NT2/D1 (cell line): ENCODE measurements around the gene TMIE.

ENCODE experiments used
- DNase-seq: peaks from one replicate; pipeline ENCODE4 v3.0.0-alpha.2; 2011; ENCODE audit warnings: low read depth, low spot score
- H3K27me3 ChIP-seq: 2 replicates; pipeline ENCODE4 v1.6.0; 2011; ENCODE audit warnings: mild to moderate bottlenecking; ENCODE audit not compliant: insufficient read length, insufficient read depth
- H3K36me3 ChIP-seq: 2 replicates; pipeline ENCODE4 v1.6.1; 2011; ENCODE audit warnings: mild to moderate bottlenecking, low read length, mixed read lengths; ENCODE audit not compliant: insufficient read depth, insufficient read length
- H3K4me1 ChIP-seq: 2 replicates; pipeline ENCODE4 v1.5.1; 2011; ENCODE audit not compliant: insufficient read depth, insufficient read length
- H3K4me3 ChIP-seq: 2 replicates; pipeline ENCODE4 v1.5.1; 2011; ENCODE audit warnings: low read depth; ENCODE audit not compliant: insufficient read length
- H3K9ac ChIP-seq: 2 replicates; pipeline ENCODE4 v1.6.0; 2011; ENCODE audit warnings: low read depth; ENCODE audit not compliant: insufficient read length
- H3K9me3 ChIP-seq: 2 replicates; pipeline ENCODE4 v1.5.1; 2011; ENCODE audit warnings: mild to moderate bottlenecking, low read length; ENCODE audit not compliant: insufficient read depth
- SUZ12 ChIP-seq: IDR thresholded peaks from 2 replicates; pipeline ENCODE4 v1.6.1; 2011; ENCODE audit not compliant: insufficient read length, insufficient read depth; ENCODE audit errors: extremely low read depth
- YY1 ChIP-seq: IDR thresholded peaks from 2 replicates; pipeline ENCODE4 v1.6.1; 2011; ENCODE audit not compliant: insufficient read length, insufficient read depth
- ZNF274 ChIP-seq: IDR thresholded peaks from 2 replicates; pipeline ENCODE4 v1.6.1; 2011; ENCODE audit warnings: mild to moderate bottlenecking, low read depth, low read length

TMIE gene, protein sequence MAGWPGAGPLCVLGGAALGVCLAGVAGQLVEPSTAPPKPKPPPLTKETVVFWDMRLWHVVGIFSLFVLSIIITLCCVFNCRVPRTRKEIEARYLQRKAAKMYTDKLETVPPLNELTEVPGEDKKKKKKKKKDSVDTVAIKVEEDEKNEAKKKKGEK

DNA sequence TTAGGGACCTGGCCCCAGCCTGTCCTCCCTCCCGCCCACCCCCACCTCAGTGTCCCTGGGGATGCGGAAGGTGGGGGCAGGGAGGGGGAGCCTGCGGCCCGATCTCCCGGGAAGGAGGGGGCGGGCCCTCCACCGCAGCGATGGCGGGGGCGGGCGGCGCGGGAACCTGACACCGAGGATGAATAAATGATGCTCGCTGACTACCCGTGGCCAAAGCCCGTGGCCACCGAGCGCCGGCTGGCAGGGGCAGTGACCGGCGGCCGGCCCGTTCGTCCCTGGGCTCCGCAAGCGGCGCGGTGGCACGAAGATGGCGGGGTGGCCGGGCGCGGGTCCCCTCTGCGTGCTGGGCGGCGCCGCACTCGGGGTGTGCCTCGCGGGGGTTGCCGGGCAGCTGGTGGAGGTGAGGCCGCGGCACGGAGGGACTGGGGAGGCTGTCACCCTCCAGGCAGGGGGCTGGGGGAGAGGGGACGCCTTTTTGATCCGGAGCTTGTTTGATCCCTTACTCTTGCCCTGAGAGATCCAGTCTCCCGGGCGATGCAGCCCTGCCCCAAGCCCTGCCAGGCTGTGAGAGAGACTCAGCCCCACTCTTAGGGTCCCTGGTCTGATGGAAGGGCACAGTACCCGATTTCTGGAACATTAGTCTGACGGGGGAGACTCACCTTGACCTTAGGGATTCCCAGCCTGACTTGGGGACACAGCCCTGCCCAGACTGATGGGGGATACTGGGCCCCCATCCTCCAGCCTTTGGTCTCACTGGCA is at the start of gene TMIE:
Gene TMIE, plus strand, starts transcription at position 212 of the 759 bp plus-strand sequence. Its CDS starts 96 bp downstream, at position 308.
- Histone ChIP-seq H3K9me3 (no peaks in the 10 kb centered on the region), H3K36me3 (no peaks in the 10 kb centered on the region), H3K27me3 (peaks cover 34% of the 10 kb centered on the region), H3K4me1 (peaks cover 27% of the 10 kb centered on the region), H3K9ac (peak within 1 kb of the TSS; percentile 52), H3K4me3 (peak within 1 kb of the TSS; percentile 23)
- DNase-seq, result no peak
- no peak for TF ChIP-seq ZNF274
- no peak for TF ChIP-seq YY1
- no peak for TF ChIP-seq SUZ12

DNA sequence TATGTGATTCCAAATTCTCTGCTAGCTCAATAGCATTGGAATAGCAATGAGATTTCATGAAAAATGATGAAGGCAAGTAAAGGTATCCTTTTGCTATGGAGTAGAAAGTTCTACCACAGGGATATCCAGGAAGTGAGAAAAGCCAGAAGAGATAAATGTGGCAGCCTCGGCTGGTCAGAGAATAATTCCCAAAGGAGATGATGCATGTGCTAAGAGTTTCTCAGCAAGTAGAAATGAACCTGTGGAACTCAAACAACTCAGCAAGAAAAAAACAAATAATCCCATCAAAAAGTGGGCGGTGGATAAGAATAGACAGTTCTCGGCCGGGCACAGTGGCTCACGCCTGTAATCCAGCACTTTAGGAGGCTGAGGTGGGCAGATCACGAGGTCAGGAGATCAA is 45.9 kb upstream of the TMIE start:
- peaks cover 8% of the 10 kb centered on the region for H3K4me1 ChIP-seq
- H3K9me3 ChIP-seq, result peaks cover 14% of the 10 kb centered on the region; the same call in 1 of the 2 replicates
- H3K36me3 ChIP-seq, result no peaks in the 10 kb centered on the region
- no peak overlapping the region for H3K4me3 ChIP-seq
- no peak overlapping the region for H3K9ac ChIP-seq
- TF ChIP-seq YY1 (no peak), SUZ12 (no peak), ZNF274 (no peak)
- H3K27me3 ChIP-seq, result no peaks in the 10 kb centered on the region
- DNase-seq, result no peak

DNA sequence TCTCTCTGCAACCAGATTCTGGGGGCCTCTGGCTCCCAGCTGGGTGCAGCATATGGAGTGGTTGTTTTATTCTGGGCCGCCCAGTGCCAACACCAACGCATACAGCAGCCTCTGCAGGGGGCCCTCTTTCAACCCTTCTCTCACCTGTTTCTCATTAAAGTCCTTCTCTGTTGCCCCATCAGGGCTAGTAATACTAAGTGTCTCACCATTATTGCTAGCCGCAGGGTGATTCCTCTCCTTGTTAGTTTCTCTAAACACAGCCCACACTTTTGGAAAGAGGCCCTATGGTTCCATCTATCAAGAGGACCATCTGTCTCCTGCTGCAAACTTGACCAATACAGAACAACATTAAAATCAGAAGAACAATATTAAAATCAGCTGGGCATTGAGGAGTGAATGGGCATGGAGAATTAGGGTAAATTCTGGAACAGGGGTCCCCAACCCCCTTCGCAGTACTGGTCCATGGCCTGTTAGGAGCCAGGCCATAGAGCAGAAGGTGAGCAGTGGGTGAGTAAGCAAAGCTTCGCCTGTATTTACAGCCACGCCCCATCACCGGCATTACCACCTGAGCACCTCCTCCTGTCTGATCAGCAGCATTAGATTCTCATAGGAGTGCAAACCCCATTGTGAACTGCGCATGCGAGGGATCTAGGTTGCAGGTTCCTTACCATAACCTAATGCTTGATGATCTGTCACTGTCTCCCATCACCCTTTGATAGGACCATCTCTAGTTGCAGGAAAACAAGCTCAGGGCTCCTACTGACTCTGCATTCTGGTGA is 44.2 kb upstream of the TMIE start:
- Histone ChIP-seq H3K4me1 (peaks cover 16% of the 10 kb centered on the region), H3K36me3 (no peaks in the 10 kb centered on the region), H3K4me3 (no peak overlapping the region), H3K9me3 (peaks cover 9% of the 10 kb centered on the region; the same call in 1 of the 2 replicates), H3K27me3 (no peaks in the 10 kb centered on the region), H3K9ac (no peak overlapping the region)
- no peak for TF ChIP-seq SUZ12
- TF ChIP-seq ZNF274, result no peak
- no peak for TF ChIP-seq YY1
- DNase-seq, result no peak

DNA sequence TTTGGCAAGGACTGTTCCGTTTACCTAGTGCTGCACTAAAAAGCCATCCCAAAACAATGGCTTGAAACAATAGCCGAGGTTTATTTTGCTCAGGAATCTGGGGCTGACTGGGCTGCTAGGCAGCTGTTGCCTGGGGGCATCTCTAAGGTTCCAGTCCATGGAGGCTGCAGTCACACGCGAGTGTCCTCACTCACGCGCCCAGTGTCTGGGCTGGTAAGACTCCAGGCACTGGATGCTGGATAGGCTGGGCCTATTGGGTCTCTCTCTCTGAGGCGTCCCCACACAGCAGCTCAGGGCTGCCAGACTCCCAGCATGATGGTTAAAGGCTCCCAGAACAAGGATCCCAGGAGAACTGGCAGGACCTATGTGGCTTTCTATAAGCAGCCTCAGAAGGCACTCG is 41.9 kb upstream of the TMIE start:
- Histone ChIP-seq H3K36me3 (no peaks in the 10 kb centered on the region), H3K9me3 (no peaks in the 10 kb centered on the region), H3K27me3 (no peaks in the 10 kb centered on the region), H3K9ac (peak overlapping the region; percentile 51), H3K4me1 (peaks cover 27% of the 10 kb centered on the region), H3K4me3 (no peak overlapping the region)
- no peak for TF ChIP-seq SUZ12
- no peak for TF ChIP-seq ZNF274
- no peak for TF ChIP-seq YY1
- peak; percentile 48 for DNase-seq

DNA sequence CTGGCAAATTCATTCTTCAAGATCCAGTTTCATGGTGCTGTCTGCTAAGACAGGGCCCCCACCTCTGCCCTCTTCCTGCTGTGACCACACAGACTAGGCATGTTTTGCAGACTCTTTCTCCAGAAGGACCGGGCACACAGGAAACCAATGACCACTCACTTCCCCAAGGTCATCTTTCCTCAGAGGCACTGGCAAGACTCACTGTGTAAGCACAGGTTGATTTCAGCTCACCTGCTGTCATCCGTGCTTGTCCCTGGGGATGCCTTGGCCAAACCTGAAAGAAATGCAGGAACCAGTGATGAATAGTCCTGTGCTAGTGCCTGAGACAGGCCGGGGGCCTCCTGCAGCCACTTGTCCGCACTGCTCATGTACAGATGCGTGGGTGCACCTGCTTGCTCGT is 41.2 kb upstream of the TMIE start:
- Histone ChIP-seq H3K4me3 (no peak overlapping the region), H3K9ac (peak overlapping the region; percentile 72), H3K27me3 (no peaks in the 10 kb centered on the region), H3K36me3 (no peaks in the 10 kb centered on the region), H3K4me1 (peaks cover 27% of the 10 kb centered on the region), H3K9me3 (no peaks in the 10 kb centered on the region)
- TF ChIP-seq YY1 (no peak), SUZ12 (no peak), ZNF274 (no peak)
- no peak for DNase-seq

DNA sequence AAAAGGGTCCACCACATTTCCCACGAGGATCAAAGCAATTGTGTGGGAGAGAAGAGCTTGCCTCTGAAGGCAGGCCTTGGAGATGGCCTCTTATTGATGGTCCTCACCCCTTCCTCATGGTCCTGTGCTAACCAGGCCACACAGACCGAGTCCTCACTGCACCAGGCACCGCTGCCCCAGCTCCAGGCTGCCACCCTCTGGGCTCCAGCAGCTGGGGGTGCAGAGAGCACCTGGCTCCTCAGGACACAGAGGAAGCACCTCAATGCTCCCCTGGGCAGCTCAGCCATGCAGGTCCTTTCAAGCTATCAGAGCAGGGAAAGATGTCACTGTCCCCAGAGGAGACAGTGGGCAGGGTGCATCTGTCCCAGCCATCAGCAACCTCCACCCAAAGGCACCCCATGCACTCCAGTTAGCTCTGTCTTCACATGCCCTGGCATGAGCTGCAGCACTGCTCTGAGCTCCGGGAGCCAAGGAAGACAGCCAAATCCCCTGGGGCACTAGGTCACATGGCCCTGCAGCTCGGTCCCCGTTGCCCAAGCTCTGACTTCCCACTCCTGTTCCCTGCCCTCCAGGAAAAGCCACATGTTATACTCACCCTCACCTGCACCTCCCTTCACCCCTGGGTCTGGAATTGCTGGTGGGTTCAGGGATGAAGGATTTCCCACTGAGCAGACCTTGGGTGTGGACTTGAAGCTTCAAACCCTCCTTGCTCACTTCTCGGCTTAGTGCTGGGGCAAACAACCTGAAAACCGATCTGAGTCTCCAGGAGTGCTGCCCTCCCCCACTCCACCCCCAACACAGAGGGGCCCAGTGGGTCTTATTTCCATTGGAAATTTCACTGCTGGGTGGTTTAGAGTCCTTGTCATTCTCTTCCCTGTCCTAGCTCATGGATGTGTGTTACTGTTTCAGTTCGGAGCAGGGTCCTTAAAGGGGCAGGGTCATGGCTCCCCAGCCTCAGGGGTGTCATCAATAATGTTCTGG is 40.4 kb upstream of the TMIE start:
- DNase-seq, result no peak
- Histone ChIP-seq H3K36me3 (no peaks in the 10 kb centered on the region), H3K4me1 (peaks cover 27% of the 10 kb centered on the region), H3K9me3 (no peaks in the 10 kb centered on the region), H3K27me3 (no peaks in the 10 kb centered on the region), H3K9ac (peak overlapping the region; percentile 72), H3K4me3 (peak overlapping the region; percentile 6)
- no peak for TF ChIP-seq ZNF274
- TF ChIP-seq YY1, result no peak
- TF ChIP-seq SUZ12, result no peak
